WTC11 (cell line): ENCODE measurements around the gene IGSF6. TPM values are rescaled to one million over a fixed set of nuclear protein-coding genes. Genes with fewer than 3 reads are reported as not detected.
A peak's percentile ranks its signal among the peaks of the same experiment; 100 is the strongest.

Source experiments
- ATAC-seq: fragments of 200-7000 bp; cut with Tn5 transposase; 2 replicates; pipeline ENCODE4 v1.10.0; 2021; ENCODE audit warnings: mild to moderate bottlenecking, moderate library complexity
- CTCF ChIA-PET: fragments of 300-600 bp; sonication (Branson Sonifier 250); formaldehyde crosslinking; loops from one replicate; lab custom pipeline; 2021; ENCODE audit warnings: antibody characterized with exemption; lab: Charles Lee
- POLR2A ChIA-PET: fragments of 350-600 bp; sonication (Branson Sonifier 250); formaldehyde crosslinking; loops from one replicate; lab custom pipeline; 2021; ENCODE audit warnings: antibody characterized with exemption; lab: Charles Lee
- DNase-seq: peaks from one replicate; pipeline ENCODE4 v3.0.0; 2021; ENCODE audit warnings: low spot score
- H3K27ac Mint-ChIP-seq: 2 replicates; pipeline ENCODE4 v1.8.0; 2021; ENCODE audit warnings: mixed read lengths
- H3K27me3 Mint-ChIP-seq: 2 replicates; pipeline ENCODE4 v1.8.0; 2021; ENCODE audit warnings: low read depth, mild to moderate bottlenecking, moderate library complexity, mixed read lengths
- H3K36me3 Mint-ChIP-seq: 2 replicates; pipeline ENCODE4 v1.8.0; 2021; ENCODE audit warnings: mixed read lengths
- H3K4me1 Mint-ChIP-seq: 2 replicates; pipeline ENCODE4 v1.8.0; 2022; ENCODE audit warnings: mixed read lengths
- H3K4me3 Mint-ChIP-seq: 2 replicates; pipeline ENCODE4 v1.8.0; 2021; ENCODE audit warnings: mild to moderate bottlenecking, moderate library complexity, mixed read lengths
- H3K9me3 Mint-ChIP-seq: 2 replicates; pipeline ENCODE4 v1.8.0; 2021; ENCODE audit warnings: mixed read lengths
- CBFB ChIP-seq: sonication (generic); formaldehyde crosslinking; IDR thresholded peaks from 2 replicates; pipeline ENCODE4 v1.8.1; 2022; ENCODE audit warnings: mild to moderate bottlenecking, low read depth, missing genetic modification reagents
- CTCF ChIP-seq: fragments of 200-600 bp; IDR thresholded peaks from 2 replicates; pipeline ENCODE4 v1.8.0; 2022; ENCODE audit warnings: antibody characterized with exemption
- FOXK1 ChIP-seq: sonication (generic); formaldehyde crosslinking; IDR thresholded peaks from 2 replicates; pipeline ENCODE4 v1.8.0; 2022; ENCODE audit warnings: mild to moderate bottlenecking, moderate library complexity, missing genetic modification reagents
- MXD4 ChIP-seq: fragments of 250-450 bp; sonication (Bioruptor Pico); IDR thresholded peaks from 2 replicates; pipeline ENCODE4 v1.8.0; 2021; ENCODE audit warnings: mild to moderate bottlenecking, moderate library complexity, borderline replicate concordance
- NFE2L1 ChIP-seq: sonication (generic); formaldehyde crosslinking; IDR thresholded peaks from 2 replicates; pipeline ENCODE4 v1.8.1; 2023; ENCODE audit warnings: missing genetic modification reagents
- ZNF396 ChIP-seq: fragments of 250-450 bp; sonication (Bioruptor Pico); IDR thresholded peaks from 2 replicates; pipeline ENCODE4 v1.8.0; 2021; ENCODE audit warnings: mild to moderate bottlenecking, moderate library complexity, borderline replicate concordance
- total RNA-seq: library from RNA; stranded (reverse); gene quantifications from 3 replicates; pipeline ENCODE4 v1.2.3, GENCODE V29; 2021
- TF ChIP-seq, protein P1 (sequence below): sonication (generic); formaldehyde crosslinking; IDR thresholded peaks from 2 replicates; pipeline ENCODE4 v1.8.1; 2022; ENCODE audit warnings: mild to moderate bottlenecking, moderate library complexity, missing genetic modification reagents
- TF ChIP-seq, protein P2 (sequence below): sonication (generic); formaldehyde crosslinking; IDR thresholded peaks from 2 replicates; pipeline ENCODE4 v1.8.0; 2023; ENCODE audit warnings: mild to moderate bottlenecking, missing genetic modification reagents
- TF ChIP-seq, protein P3 (sequence below): sonication (generic); formaldehyde crosslinking; IDR thresholded peaks from 2 replicates; pipeline ENCODE4 v1.8.1; 2022; ENCODE audit warnings: low read depth, mild to moderate bottlenecking, moderate library complexity, missing genetic modification reagents, borderline replicate concordance
- TF ChIP-seq, protein P4 (sequence below): fragments of 250-450 bp; sonication (Bioruptor Pico); IDR thresholded peaks from 2 replicates; pipeline ENCODE4 v1.9.0; 2021; ENCODE audit warnings: moderate library complexity, mild to moderate bottlenecking, inconsistent platforms, borderline replicate concordance

Gene IGSF6
- total RNA-seq, 1 experiment from 2014 or later, result not detected

GRCh38 chr16:21659124-21659523, 6.7 kb upstream of the IGSF6 start:
- TF ChIP-seq FOXK1 (CRISPR knock-in tag) (no peak), CBFB (CRISPR knock-in tag) (no peak)
- TF ChIP-seq, all 79 proteins: peak for 0
- Mint-ChIP-seq H3K27ac (no peak overlapping the region), H3K27me3 (peaks cover 3% of the 10 kb centered on the region; the same call in 1 of the 2 replicates), H3K9me3 (no peaks in the 10 kb centered on the region), H3K4me1 (peaks cover 5% of the 10 kb centered on the region; the same call in 1 of the 2 replicates), H3K4me3 (no peak overlapping the region), H3K36me3 (peaks cover 12% of the 10 kb centered on the region; the same call in 1 of the 2 replicates)
- ChIA-PET CTCF (interaction anchor here (2.4 kb wide), 1 partner anchor 50 kb away, joined by 45 read pairs; no protein-coding TSS in a partner anchor), POLR2A (no interaction called here)
- no peak for ATAC-seq
- no peak for DNase-seq

DNA sequence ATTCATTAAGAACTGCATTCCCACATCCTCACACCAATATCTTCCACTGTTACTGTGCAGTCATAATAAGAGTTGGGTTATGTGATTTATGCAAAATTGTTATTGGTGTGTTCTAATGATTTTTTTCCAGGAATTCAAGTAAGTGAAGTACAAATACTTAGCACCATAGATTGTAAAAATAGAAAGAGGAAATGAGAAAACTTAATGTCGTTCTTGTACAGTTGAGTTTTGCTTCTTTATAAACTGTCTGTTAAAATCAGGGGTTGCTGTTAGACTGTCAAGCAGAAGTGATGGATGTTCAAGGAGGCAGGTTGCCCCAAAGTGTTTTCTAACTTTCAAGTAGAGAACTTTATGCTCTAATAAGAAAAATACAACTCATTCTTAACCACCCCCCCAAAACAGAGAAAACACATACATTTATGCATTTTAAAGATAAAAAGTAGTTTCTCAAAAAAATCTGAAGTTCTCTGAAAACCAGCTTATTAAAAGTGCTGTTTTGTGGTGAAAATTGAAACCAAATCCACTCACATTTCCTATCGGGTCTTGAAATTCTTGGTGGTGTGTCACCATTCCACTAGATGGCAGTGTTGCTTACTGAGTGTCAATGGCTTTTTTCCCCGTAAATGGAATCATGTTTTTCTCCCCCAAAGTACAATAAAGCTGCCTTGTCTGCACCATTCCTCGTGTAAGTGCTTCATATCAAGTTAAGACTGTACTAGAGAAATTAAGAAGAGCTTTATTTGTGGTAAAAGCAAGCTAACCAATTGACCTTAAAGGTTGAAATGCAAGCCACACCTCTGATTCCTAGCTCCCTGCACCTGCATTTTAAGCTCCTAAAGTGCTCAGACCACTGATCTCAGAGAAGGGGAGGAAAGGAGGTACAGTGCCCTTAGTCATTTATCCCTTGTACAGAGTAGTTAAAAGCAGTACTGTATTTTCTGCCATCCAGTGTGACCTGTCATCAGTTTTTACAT, 4.7 kb upstream of the IGSF6 start:
- Mint-ChIP-seq H3K4me1 (peaks cover 3% of the 10 kb centered on the region; the same call in 1 of the 2 replicates), H3K4me3 (no peak overlapping the region), H3K27ac (no peak overlapping the region), H3K27me3 (no peaks in the 10 kb centered on the region), H3K9me3 (no peaks in the 10 kb centered on the region), H3K36me3 (peaks cover 12% of the 10 kb centered on the region; the same call in 1 of the 2 replicates)
- TF ChIP-seq ZNF396 (CRISPR knock-in tag) (no peak), MXD4 (CRISPR knock-in tag) (no peak), CTCF (peak; percentile 67), NFE2L1 (no peak)
- TF ChIP-seq, protein P1, sequence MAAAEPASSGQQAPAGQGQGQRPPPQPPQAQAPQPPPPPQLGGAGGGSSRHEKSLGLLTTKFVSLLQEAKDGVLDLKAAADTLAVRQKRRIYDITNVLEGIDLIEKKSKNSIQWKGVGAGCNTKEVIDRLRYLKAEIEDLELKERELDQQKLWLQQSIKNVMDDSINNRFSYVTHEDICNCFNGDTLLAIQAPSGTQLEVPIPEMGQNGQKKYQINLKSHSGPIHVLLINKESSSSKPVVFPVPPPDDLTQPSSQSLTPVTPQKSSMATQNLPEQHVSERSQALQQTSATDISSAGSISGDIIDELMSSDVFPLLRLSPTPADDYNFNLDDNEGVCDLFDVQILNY (CRISPR knock-in tag), result no peak
- CTCF ChIA-PET, result interaction anchor here (0.6 to 2.4 kb wide), 33 partner anchors 9 to 1279 kb away, joined by 3 to 45 read pairs (median 5); partner anchors contain the start of gene MOSMO
- peak; percentile 22; the same call in 1 of the 2 replicates for ATAC-seq
- POLR2A ChIA-PET, result interaction anchor here (0.6 kb wide), 1 partner anchor 1611 kb away, joined by 3 read pairs; no protein-coding TSS in a partner anchor
- no peak for DNase-seq

DNA sequence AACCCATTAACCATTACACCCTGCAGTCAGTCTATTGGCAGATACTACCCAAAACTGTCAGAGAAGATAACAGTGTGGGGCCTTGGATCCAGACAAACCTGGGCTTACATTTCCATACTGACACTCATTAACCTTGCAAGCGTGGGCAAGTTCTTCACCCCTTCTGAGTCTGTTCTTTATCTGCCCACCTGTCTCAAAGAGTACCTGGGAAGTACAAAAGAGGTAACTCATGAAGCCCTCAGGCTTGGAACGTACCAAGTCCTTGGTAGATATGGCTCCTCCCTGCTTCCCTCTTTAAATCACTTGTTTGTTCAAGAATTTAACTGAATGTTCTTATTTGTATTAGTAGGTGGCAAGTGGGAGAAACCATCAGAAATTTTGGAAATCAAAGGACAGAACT, 2.5 kb upstream of the IGSF6 start:
- Mint-ChIP-seq H3K27me3 (no peaks in the 10 kb centered on the region), H3K4me1 (peaks cover 3% of the 10 kb centered on the region; the same call in 1 of the 2 replicates), H3K27ac (0 out of 2 replicates have a peak overlapping the region, but pooled peaks have one; percentile 38), H3K4me3 (no peak overlapping the region), H3K36me3 (peaks cover 12% of the 10 kb centered on the region; the same call in 1 of the 2 replicates), H3K9me3 (no peaks in the 10 kb centered on the region)
- TF ChIP-seq, protein P2, sequence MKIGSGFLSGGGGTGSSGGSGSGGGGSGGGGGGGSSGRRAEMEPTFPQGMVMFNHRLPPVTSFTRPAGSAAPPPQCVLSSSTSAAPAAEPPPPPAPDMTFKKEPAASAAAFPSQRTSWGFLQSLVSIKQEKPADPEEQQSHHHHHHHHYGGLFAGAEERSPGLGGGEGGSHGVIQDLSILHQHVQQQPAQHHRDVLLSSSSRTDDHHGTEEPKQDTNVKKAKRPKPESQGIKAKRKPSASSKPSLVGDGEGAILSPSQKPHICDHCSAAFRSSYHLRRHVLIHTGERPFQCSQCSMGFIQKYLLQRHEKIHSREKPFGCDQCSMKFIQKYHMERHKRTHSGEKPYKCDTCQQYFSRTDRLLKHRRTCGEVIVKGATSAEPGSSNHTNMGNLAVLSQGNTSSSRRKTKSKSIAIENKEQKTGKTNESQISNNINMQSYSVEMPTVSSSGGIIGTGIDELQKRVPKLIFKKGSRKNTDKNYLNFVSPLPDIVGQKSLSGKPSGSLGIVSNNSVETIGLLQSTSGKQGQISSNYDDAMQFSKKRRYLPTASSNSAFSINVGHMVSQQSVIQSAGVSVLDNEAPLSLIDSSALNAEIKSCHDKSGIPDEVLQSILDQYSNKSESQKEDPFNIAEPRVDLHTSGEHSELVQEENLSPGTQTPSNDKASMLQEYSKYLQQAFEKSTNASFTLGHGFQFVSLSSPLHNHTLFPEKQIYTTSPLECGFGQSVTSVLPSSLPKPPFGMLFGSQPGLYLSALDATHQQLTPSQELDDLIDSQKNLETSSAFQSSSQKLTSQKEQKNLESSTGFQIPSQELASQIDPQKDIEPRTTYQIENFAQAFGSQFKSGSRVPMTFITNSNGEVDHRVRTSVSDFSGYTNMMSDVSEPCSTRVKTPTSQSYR (CRISPR knock-in tag), result no peak
- TF ChIP-seq, protein P3, sequence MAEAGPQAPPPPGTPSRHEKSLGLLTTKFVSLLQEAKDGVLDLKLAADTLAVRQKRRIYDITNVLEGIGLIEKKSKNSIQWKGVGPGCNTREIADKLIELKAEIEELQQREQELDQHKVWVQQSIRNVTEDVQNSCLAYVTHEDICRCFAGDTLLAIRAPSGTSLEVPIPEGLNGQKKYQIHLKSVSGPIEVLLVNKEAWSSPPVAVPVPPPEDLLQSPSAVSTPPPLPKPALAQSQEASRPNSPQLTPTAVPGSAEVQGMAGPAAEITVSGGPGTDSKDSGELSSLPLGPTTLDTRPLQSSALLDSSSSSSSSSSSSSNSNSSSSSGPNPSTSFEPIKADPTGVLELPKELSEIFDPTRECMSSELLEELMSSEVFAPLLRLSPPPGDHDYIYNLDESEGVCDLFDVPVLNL (CRISPR knock-in tag), result no peak
- TF ChIP-seq, protein P4, sequence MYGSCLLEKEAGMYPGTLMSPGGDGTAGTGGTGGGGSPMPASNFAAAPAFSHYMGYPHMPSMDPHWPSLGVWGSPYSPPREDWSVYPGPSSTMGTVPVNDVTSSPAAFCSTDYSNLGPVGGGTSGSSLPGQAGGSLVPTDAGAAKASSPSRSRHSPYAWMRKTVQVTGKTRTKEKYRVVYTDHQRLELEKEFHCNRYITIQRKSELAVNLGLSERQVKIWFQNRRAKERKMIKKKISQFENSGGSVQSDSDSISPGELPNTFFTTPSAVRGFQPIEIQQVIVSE (CRISPR knock-in tag), result no peak
- TF ChIP-seq CTCF, result no peak
- CTCF ChIA-PET, result interaction anchor here (1.3 kb wide), 1 partner anchor 46 kb away, joined by 3 read pairs; no protein-coding TSS in a partner anchor
- POLR2A ChIA-PET, result no interaction called here
- ATAC-seq, result no peak
- no peak for DNase-seq
